ENCODE measurements around the gene GRK2.

DNA sequence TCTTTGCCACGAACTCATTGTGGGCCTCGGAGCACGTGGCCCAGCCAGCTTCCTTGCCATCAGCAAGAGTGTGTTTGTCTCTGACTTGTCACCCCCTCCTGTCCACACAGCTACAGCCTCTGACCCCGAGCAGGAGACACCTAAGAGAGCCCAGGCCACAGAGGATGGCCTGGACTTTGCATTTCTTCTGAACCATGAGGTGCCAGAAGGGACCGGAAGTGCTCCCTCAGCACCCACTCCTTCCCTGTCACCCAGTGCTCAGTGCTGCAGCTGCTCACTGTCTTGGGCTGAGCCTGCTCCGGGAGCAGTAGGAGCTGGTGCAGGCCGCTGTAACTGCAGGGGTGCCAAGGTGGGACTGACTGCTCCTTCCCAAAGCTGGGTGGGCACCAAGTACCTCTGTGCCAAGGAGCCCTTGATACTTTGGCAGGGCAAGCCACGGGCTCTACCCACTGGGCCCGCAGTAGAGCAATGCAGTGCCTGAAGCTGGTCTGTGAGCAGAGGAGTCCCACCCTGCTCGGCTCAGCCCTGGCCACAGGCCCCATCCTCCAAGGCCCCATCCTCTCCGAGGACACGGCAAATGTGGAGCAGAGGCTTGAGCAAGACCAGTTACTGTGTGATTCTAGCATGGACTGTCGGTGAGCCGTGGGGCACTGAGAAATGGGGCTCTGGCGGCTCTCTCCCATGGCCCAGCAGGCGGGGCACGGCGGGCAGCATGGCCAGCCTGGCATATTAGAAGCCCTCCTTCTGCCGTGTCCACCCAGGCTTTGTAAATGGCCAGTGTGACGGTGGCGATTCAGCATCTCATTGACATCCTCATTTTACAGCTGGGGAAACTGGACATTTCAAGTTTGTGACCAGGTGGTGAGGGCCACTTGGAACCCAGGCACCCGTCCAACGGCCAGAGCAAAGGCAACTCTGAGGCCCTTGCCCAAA is 6.3 kb downstream of the GRK2 start:
- TF ChIP-seq, protein P1, sequence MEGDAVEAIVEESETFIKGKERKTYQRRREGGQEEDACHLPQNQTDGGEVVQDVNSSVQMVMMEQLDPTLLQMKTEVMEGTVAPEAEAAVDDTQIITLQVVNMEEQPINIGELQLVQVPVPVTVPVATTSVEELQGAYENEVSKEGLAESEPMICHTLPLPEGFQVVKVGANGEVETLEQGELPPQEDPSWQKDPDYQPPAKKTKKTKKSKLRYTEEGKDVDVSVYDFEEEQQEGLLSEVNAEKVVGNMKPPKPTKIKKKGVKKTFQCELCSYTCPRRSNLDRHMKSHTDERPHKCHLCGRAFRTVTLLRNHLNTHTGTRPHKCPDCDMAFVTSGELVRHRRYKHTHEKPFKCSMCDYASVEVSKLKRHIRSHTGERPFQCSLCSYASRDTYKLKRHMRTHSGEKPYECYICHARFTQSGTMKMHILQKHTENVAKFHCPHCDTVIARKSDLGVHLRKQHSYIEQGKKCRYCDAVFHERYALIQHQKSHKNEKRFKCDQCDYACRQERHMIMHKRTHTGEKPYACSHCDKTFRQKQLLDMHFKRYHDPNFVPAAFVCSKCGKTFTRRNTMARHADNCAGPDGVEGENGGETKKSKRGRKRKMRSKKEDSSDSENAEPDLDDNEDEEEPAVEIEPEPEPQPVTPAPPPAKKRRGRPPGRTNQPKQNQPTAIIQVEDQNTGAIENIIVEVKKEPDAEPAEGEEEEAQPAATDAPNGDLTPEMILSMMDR (conservative IDR thresholded peaks at IDR 0.05; ENCODE audit: low read length): no peak
- no peak for TF ChIP-seq EZH2phosphoT487 (IDR thresholded peaks at IDR 0.05; ENCODE audit: borderline replicate concordance, low read depth, low read length)
